Loucy (cell line): ENCODE data around the gene CYFIP1.

ENCODE experiments used
- H2AFZ ChIP-seq: fragments of 200-600 bp; sonication (generic); 2 replicates; pipeline ENCODE4 v1.6.0; 2016; ENCODE audit warnings: antibody characterized with exemption, mild to moderate bottlenecking, low read length, moderate library complexity
- H3F3A ChIP-seq: fragments of 200-600 bp; 2 replicates; pipeline ENCODE4 v1.6.0; 2016; ENCODE audit warnings: antibody characterized with exemption, low read depth, mild to moderate bottlenecking
- H3K27me3 ChIP-seq: fragments of 200-600 bp; sonication (generic); 2 replicates; pipeline ENCODE4 v1.6.1; 2014; ENCODE audit warnings: low read length, mild to moderate bottlenecking; ENCODE audit not compliant: insufficient read depth, poor library complexity, severe bottlenecking
- H3K36me3 ChIP-seq: fragments of 200-600 bp; sonication (generic); 2 replicates; pipeline ENCODE4 v1.6.1; 2016; ENCODE audit warnings: low read length; ENCODE audit not compliant: insufficient read depth
- H3K4me1 ChIP-seq: fragments of 200-600 bp; sonication (generic); 2 replicates; pipeline ENCODE4 v1.5.1; 2014; ENCODE audit warnings: low read length, mild to moderate bottlenecking; ENCODE audit not compliant: insufficient read depth, poor library complexity, severe bottlenecking
- H3K4me2 ChIP-seq: fragments of 200-600 bp; sonication (generic); 2 replicates; pipeline ENCODE4 v1.6.0; 2014; ENCODE audit warnings: antibody characterized with exemption, low read length, low read depth, mild to moderate bottlenecking; ENCODE audit not compliant: poor library complexity, severe bottlenecking
- H3K4me3 ChIP-seq: fragments of 200-600 bp; sonication (generic); 2 replicates; pipeline ENCODE4 v1.5.1; 2014; ENCODE audit warnings: low read length, mild to moderate bottlenecking, mixed read lengths; ENCODE audit not compliant: poor library complexity, severe bottlenecking
- H3K79me2 ChIP-seq: fragments of 200-600 bp; sonication (generic); 2 replicates; pipeline ENCODE4 v1.6.1; 2014; ENCODE audit warnings: low read length; ENCODE audit not compliant: insufficient read depth
- H3K9ac ChIP-seq: fragments of 200-600 bp; sonication (generic); 2 replicates; pipeline ENCODE4 v1.6.0; 2014; ENCODE audit warnings: mild to moderate bottlenecking, low read depth, low read length, moderate library complexity; ENCODE audit not compliant: poor library complexity, severe bottlenecking
- H3K9me2 ChIP-seq: fragments of 200-600 bp; sonication (generic); replicated peaks from 2 replicates; pipeline ENCODE4 v1.6.1; 2016; ENCODE audit warnings: low read depth, low read length, mixed read lengths
- H3K9me3 ChIP-seq: fragments of 200-600 bp; sonication (generic); 2 replicates; pipeline ENCODE4 v1.6.1; 2014; ENCODE audit warnings: mild to moderate bottlenecking, antibody characterized with exemption, low read length, low read depth; ENCODE audit not compliant: insufficient read depth
- H4K20me1 ChIP-seq: fragments of 200-600 bp; sonication (generic); 2 replicates; pipeline ENCODE4 v1.6.0; 2014; ENCODE audit warnings: antibody characterized with exemption, low read length, mild to moderate bottlenecking; ENCODE audit not compliant: insufficient read depth, poor library complexity, severe bottlenecking
- CTCF ChIP-seq: fragments of 200-600 bp; sonication (generic); conservative IDR thresholded peaks from 2 replicates; pipeline ENCODE4 v1.5.1; 2014; ENCODE audit warnings: mild to moderate bottlenecking, antibody characterized with exemption, low read length
- EZH2phosphoT487 ChIP-seq: fragments of 200-600 bp; IDR thresholded peaks from 2 replicates; pipeline ENCODE4 v1.6.1; 2018; ENCODE audit warnings: antibody characterized with exemption, mild to moderate bottlenecking, moderate library complexity, borderline replicate concordance

The CYFIP1 gene

GRCh38 chr15:22951031-22951380 is 29.2 kb downstream of the CYFIP1 start:
- Histone ChIP-seq H3K79me2 (peaks cover 4% of the 10 kb centered on the region; the same call in 1 of the 2 replicates), H4K20me1 (no peaks in the 10 kb centered on the region), H3F3A (no peaks in the 10 kb centered on the region), H3K36me3 (no peaks in the 10 kb centered on the region), H3K4me2 (no peak overlapping the region), H3K9me3 (no peaks in the 10 kb centered on the region), H3K4me1 (no peaks in the 10 kb centered on the region), H3K9ac (no peak overlapping the region), H3K4me3 (no peak overlapping the region), H3K9me2 (no peaks in the 10 kb centered on the region), H3K27me3 (no peaks in the 10 kb centered on the region), H2AFZ (no peak overlapping the region)
- no peak for TF ChIP-seq CTCF
- no peak for TF ChIP-seq EZH2phosphoT487

DNA sequence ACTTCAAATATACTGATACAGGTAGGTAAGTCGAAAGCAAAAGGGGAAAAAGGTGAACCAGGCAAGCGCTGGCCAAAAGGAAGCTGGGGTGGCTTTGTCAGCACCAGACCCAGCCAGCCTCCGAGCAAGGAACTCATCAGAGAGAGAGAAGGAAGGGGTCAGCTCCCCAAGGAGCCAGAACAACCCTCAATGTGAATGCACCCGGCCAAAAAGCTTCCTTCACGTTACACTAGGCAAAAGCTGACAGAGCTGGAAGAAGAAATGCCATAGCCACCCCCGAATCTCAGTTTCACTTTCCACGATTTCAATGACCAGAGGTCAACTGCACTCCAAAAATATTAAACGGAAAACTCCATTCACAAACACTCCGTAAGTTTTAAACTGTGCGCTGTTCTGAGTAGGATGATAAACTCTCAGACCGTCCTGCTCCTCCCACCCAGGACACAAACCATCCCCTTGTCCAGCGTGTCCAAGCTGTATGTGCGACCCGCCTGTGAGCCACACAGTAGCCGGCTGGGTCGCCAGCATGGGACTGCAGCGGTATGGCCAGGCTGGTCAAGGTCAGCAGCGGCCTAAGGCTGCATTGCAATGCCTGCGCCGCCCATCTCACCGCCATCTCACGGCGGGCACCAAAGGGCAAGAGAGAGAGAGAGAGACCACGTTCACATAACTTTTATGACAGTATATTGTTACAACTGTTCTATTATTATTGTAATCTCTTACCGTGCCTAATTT is 29.7 kb downstream of the CYFIP1 start:
- no peak overlapping the region for H3K9ac ChIP-seq
- no peak overlapping the region for H3K4me2 ChIP-seq
- no peaks in the 10 kb centered on the region for H3K36me3 ChIP-seq
- no peaks in the 10 kb centered on the region for H3K27me3 ChIP-seq
- no peak overlapping the region for H3K4me3 ChIP-seq
- peaks cover 4% of the 10 kb centered on the region; the same call in 1 of the 2 replicates for H3K79me2 ChIP-seq
- TF ChIP-seq EZH2phosphoT487 (no peak), CTCF (no peak)
- no peaks in the 10 kb centered on the region for H4K20me1 ChIP-seq
- no peaks in the 10 kb centered on the region for H3F3A ChIP-seq
- H3K9me3 ChIP-seq = no peaks in the 10 kb centered on the region
- no peak overlapping the region for H2AFZ ChIP-seq
- no peaks in the 10 kb centered on the region for H3K9me2 ChIP-seq
- H3K4me1 ChIP-seq = no peaks in the 10 kb centered on the region

DNA sequence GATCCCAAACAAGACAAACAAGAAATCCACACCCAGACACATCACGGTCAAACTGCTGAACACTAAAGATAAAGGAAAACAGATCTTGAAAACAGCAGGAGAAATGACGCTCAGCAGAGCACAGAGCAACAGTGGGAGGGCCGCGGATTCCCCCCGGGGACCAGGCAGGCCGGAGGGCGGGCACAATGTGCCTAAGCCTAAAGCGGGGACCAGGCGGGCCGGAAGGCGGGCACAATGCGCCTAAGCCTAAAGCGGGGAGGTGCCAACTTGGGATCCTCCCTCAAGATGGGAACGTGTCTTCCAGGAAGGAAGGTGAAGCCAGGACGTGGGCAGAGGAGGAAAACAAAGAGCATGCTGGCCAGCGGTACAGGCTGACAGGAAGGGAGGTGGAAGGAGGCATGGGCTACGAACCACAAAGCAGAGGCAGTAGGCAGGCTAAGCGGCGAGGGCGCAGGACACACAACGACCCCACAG is 31.1 kb downstream of the CYFIP1 start:
- Histone ChIP-seq H4K20me1 (no peaks in the 10 kb centered on the region), H2AFZ (no peak overlapping the region), H3K9ac (no peak overlapping the region), H3F3A (no peaks in the 10 kb centered on the region), H3K4me3 (no peak overlapping the region), H3K27me3 (no peaks in the 10 kb centered on the region), H3K4me1 (no peaks in the 10 kb centered on the region), H3K9me2 (no peaks in the 10 kb centered on the region), H3K36me3 (no peaks in the 10 kb centered on the region), H3K79me2 (peaks cover 4% of the 10 kb centered on the region; the same call in 1 of the 2 replicates), H3K9me3 (no peaks in the 10 kb centered on the region), H3K4me2 (no peak overlapping the region)
- no peak for TF ChIP-seq CTCF
- no peak for TF ChIP-seq EZH2phosphoT487
